Smooth muscle cell of the pulmonary artery (primary cell): ENCODE data around the gene PCDHGA1. TPM values are rescaled to one million over a fixed set of nuclear protein-coding genes. Genes with fewer than 3 reads are reported as not detected.

ENCODE experiments used
- total RNA-seq: library from RNA; depleted of rRNA; stranded (reverse); fragments of >200 nt; gene quantifications from 2 replicates; pipeline ENCODE4 v1.2.3, GENCODE V29; 2014

Gene PCDHGA1
- total RNA-seq, result 1.2 and 1.4 TPM in 2 replicates

DNA sequence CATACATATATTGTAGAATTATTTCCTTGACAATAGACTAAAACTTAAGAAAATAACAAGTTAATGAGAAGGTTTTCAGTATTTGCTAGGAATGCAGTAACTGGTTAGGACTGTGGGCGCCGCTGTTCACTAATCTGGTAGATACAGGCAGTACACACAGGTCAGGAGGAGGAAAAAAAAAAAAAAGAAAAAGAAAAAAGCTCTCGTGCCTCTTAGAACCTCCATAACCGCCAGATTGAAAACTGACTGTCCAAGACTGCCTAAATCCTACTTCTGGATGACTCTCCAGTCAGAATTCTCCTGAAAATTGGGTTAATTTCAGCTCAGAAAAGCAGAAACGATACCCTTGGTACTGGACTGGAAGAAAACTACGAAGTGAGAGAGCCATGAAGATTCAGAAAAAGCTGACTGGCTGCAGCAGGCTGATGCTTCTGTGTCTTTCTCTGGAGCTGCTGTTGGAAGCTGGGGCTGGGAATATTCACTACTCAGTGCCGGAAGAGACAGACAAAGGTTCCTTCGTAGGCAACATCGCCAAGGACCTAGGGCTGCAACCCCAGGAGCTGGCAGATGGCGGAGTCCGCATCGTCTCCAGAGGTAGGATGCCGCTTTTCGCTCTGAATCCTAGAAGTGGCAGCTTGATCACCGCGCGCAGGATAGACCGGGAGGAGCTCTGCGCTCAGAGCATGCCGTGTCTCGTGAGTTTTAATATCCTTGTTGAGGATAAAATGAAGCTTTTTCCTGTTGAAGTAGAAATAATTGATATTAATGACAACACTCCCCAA, at the start of gene PCDHGA1:
Gene PCDHGA1 (plus strand): TSS at position 216 of the 782 bp plus-strand sequence.

GRCh38 chr5:141303756-141304155, 26.6 kb upstream of the PCDHGA1 start, which contains the start of gene SLC25A2:
Gene SLC25A2, minus strand, starts transcription at chr5:141304049. Its CDS starts 184 bp downstream, at chr5:141303865.

GRCh38 chr5:141320225-141321169, 9.8 kb upstream of the PCDHGA1 start, which contains the start of gene TAF7:
Gene TAF7, minus strand, starts transcription at chr5:141320784. Its CDS starts 740 bp downstream, at chr5:141320044.

DNA sequence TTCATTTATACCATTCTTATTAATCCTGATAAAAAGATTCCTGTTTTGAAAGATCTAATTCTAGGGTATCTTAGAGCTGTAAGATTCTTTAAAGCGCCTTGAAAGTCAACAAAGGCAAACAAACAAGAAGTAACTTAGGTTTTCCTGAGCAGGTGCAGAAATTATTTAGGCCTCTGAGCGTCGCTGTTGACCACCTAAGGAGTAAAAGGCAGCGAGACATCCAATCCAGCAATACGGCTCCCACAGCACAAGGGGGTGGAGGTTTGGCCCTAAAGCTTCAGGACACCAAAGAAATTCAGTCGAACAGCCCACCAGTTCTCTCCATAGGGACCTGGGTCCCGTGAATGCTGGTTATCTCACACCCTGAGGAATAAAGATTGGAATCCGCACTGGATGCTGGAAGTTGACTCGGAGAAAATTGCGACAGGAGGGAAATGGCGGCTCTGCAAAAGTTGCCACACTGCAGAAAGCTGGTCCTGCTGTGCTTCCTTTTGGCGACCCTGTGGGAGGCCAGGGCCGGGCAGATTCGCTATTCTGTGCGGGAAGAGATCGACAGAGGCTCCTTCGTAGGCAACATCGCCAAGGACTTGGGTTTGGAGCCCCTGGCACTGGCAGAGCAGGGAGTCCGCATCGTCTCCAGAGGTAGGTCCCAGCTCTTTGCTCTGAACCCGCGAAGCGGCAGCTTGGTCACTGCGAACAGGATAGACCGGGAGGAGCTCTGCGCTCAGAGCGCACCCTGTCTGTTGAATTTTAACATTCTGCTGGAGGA, 8.4 kb downstream of the PCDHGA1 start, which contains the start of gene PCDHGA2:
Gene PCDHGA2 (plus strand): TSS at position 223 of the 769 bp plus-strand sequence.

GRCh38 chr5:141343242-141343952, 13.1 kb downstream of the PCDHGA1 start, which contains the start of gene PCDHGA3:
Gene PCDHGA3, plus strand, starts transcription at chr5:141343829. Its CDS starts 205 bp downstream, at chr5:141344034.

DNA sequence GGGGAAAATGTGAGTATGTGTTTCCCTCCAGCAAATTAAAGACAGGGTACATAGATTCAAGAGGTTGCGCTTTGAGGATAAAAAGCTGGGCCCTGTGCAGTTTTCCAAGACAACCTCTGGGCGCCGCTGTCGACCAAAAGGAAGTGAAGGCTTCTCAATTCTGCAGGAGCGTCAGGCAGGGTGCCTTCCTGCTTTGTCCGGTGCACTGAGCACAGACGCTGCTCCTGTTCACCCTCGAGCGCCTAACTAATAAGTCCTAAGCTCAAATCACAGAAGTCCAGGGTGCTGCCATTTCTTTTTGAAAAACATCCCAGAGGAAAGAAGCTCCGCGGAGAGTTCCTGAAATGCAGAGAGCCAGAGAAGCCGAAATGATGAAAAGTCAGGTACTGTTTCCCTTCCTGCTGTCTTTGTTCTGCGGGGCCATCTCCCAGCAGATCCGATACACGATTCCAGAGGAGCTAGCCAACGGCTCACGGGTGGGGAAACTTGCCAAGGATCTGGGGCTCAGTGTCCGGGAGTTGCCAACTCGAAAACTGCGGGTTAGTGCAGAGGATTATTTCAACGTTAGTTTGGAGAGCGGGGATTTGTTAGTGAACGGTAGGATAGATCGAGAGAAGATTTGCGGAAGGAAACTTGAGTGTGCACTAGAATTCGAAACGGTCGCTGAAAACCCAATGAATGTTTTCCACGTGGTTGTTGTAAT, 19.8 kb downstream of the PCDHGA1 start, which contains the start of gene PCDHGB1:
Gene PCDHGB1 (plus strand): TSS at position 183 of the 703 bp plus-strand sequence. CDS start 162 bp downstream, at position 345.

DNA sequence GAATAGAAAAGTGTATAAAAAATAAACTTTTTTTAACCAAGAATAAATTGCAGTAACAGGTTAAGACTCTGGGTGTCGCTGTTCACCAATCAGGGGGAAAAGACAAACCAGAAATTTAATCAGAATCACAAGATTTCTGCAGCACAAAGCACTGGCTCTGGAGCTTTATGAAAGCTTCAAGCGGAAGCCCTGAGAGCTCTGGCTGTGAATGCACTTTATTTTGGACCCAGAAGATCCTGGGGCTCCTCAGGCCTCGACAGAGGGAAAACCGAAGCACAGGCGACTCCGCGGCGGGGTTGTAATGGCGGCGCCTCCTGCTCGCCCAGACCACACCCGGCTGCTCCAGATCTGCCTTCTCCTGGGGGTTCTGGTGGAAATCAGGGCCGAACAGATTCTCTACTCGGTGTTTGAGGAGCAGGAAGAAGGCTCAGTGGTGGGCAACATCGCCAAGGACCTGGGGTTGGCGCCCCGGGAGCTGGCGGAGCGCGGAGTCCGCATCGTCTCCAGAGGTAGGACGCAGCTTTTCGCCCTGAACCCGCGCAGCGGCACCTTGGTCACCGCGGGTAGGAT, 24.7 kb downstream of the PCDHGA1 start, which contains the start of gene PCDHGA4:
Gene PCDHGA4 (plus strand): TSS at position 122 of the 570 bp plus-strand sequence. CDS start 87 bp downstream, at position 209.

DNA sequence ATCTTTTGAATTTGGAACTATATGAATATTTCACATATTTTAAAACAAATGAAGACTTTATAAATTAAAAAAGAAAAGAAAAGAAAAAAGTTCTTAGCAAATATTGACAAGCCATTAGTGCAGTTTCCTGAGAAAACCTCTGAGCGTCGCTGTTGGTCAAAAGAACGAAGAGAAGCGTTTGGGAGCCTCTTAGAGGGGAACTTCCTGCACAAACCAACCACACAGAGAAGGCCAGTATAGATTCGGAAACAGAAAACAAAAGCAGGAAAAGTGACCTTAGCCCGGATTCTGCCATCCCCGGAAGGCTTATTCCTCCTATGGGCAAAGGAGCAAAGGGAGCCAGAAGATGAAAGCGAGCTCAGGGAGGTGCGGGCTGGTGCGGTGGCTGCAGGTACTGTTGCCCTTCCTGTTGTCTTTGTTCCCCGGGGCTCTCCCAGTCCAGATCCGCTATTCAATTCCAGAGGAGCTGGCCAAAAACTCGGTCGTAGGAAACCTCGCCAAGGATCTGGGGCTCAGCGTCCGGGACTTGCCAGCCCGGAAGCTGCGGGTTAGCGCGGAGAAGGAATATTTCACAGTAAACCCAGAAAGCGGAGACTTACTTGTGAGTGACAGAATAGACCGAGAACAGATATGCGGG, 29.6 kb downstream of the PCDHGA1 start, which contains the start of gene PCDHGB2:
Gene PCDHGB2 (plus strand): TSS at position 205 of the 637 bp plus-strand sequence. CDS start 142 bp downstream, at position 347.

DNA sequence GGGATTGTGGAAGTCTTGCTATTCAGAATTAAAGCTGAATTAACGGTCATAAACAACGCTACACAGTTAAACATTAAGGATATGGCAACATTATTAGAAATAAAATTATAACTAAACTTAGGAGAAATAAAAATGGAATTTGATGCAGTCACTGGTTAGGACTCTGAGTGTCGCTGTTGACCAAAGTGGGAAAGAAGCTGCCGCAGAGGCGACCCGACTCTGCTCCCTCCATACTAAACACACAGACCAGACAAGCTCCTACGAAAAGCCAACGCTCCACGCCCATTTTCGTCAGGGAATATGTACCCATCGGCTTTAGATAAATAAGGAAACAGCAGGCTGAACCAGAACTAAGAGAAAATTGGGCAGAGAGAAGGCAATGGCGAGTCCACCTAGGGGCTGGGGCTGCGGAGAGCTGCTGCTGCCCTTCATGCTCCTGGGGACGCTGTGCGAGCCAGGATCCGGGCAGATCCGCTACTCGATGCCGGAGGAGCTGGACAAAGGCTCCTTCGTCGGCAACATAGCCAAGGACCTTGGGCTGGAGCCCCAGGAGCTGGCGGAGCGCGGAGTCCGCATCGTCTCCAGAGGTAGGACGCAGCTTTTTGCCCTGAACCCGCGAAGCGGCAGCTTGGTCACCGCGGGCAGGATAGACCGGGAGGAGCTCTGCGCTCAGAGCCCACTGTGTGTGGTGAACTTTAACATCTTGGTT, 33.8 kb downstream of the PCDHGA1 start, which contains the start of gene PCDHGA5:
Gene PCDHGA5 (plus strand): TSS at position 211 of the 709 bp plus-strand sequence. CDS start 169 bp downstream, at position 380.

DNA sequence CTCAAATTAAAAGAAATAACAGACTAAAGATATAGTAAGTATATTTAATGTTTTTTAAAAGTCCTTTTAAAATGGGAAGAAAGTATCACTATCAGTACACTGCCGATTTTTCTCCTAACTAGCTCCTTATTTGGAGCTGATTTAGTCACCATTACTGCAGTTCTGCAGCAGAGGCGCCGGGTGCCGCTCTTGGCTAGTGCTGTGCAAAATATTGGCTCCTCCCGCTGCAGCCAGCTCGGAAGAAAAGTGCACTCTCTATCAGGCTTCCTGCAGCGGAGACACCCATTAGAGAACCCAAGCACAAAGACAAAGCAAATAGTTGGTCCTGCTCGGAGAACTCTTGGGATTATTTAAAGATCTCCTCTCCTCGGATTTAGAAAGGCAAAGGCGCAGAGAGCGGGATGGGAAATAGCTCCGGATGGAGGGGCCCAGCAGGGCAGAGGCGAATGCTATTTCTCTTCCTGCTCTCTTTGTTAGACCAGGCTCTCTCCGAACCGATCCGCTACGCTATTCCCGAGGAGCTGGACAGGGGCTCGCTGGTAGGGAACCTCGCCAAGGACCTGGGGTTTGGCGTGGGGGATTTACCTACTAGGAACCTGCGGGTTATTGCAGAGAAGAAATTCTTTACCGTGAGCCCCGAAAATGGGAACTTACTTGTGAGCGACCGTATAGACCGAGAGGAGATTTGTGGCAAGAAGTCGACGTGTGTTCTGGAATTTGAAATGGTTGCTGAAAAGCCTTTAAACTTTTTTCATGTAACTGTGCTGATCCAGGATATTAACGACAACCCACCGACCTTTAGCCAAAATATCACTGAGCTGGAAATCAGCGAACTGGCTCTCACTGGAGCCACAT, 39.9 kb downstream of the PCDHGA1 start, which contains the start of gene PCDHGB3:
Gene PCDHGB3 (plus strand): TSS at position 249 of the 855 bp plus-strand sequence. CDS start 153 bp downstream, at position 402.

GRCh38 chr5:141373673-141374317, 43.5 kb downstream of the PCDHGA1 start, which contains the start of gene PCDHGA6:
Gene PCDHGA6, plus strand, starts transcription at chr5:141373891. Its CDS starts 193 bp downstream, at chr5:141374084.

GRCh38 chr5:141382469-141383294, 52.4 kb downstream of the PCDHGA1 start, which contains the start of gene PCDHGA7:
Gene PCDHGA7, plus strand, starts transcription at chr5:141382742. Its CDS starts 158 bp downstream, at chr5:141382900.

DNA sequence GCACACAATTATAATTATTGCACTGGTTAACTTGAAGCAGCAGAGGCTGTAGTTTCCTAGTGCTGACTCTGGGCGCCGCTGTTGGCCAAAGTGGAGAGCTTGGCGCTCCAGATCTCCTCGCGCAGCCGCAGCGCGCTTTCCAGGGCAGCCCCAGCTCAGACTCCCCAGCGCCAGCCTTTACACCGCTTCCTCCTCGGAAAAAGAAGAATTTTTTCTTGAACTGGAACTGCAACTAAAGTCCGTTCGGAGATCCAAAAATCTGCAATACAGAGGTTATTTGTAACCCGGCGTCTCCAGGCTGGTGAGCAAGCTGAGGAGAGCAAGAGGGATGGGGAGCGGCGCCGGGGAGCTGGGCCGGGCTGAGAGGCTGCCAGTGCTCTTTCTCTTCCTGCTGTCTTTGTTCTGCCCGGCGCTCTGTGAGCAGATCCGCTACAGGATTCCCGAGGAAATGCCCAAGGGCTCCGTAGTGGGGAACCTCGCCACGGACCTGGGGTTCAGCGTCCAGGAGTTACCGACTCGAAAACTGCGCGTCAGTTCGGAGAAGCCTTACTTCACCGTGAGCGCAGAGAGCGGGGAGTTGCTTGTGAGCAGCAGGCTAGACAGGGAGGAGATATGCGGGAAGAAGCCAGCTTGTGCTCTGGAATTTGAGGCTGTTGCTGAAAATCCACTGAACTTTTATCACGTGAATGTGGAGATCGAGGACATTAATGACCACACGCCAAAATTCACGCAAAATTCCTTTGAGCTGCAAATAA, 57.4 kb downstream of the PCDHGA1 start, which contains the start of gene PCDHGB4:
Gene PCDHGB4 (plus strand): TSS at position 142 of the 755 bp plus-strand sequence. CDS start 187 bp downstream, at position 329.

GRCh38 chr5:141392429-141393198, 62.3 kb downstream of the PCDHGA1 start, which contains the start of gene PCDHGA8:
Gene PCDHGA8, plus strand, starts transcription at chr5:141392633. Its CDS starts 181 bp downstream, at chr5:141392814.

